Skeletal muscle satellite cell (primary cell): ENCODE results near the gene BTBD8.

Experiments
- H3K27me3 ChIP-seq: 2 replicates; pipeline ENCODE4 v1.7.0; 2013; ENCODE audit warnings: low read length; ENCODE audit not compliant: control insufficient read depth, insufficient read depth
- H3K36me3 ChIP-seq: 2 replicates; pipeline ENCODE4 v1.7.0; 2013; ENCODE audit warnings: mild to moderate bottlenecking, control low read depth, low read length; ENCODE audit not compliant: insufficient read depth
- H3K4me1 ChIP-seq: 2 replicates; pipeline ENCODE4 v1.7.0; 2013; ENCODE audit warnings: low read length; ENCODE audit not compliant: control insufficient read depth, insufficient read depth
- H3K4me2 ChIP-seq: 2 replicates; pipeline ENCODE4 v1.7.0; 2013; ENCODE audit warnings: mild to moderate bottlenecking, low read length
- H3K4me3 ChIP-seq: 2 replicates; pipeline ENCODE4 v1.7.0; 2013; ENCODE audit warnings: low read length
- H3K9ac ChIP-seq: 2 replicates; pipeline ENCODE4 v1.7.0; 2013; ENCODE audit warnings: mild to moderate bottlenecking, low read depth, low read length, moderate library complexity
- H3K9me3 ChIP-seq: replicated peaks from 2 replicates; pipeline ENCODE4 v1.7.0; 2013; ENCODE audit warnings: mild to moderate bottlenecking, control low read depth, low read length

BTBD8 gene

GRCh38 chr1:92154934-92155333, 74.8 kb downstream of the BTBD8 start:
- H3K4me2 ChIP-seq = no peak overlapping the region
- no peaks in the 10 kb centered on the region for H3K9me3 ChIP-seq
- no peak overlapping the region for H3K9ac ChIP-seq
- no peaks in the 10 kb centered on the region for H3K4me1 ChIP-seq
- H3K27me3 ChIP-seq = no peaks in the 10 kb centered on the region
- no peaks in the 10 kb centered on the region for H3K36me3 ChIP-seq
- no peak overlapping the region for H3K4me3 ChIP-seq

DNA sequence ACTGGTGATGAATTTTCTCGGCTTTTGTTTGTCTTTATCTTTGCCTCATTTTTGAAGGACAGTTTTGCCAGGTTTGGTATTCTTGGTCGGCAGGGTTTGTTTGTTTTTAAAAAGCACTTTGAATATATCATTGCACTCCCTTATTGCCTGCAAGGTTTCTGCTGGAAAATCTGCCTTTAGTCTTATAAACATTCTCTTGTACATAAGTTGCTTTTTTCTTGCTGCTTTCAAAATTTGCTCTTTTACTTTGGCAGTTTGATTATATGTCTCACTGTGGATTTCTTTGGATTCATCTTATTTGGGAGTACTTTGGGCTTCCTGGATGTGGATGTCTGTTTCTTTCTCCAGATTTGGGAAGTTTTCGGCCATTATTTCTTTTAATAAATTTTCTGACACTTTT, 79.4 kb downstream of the BTBD8 start:
- no peaks in the 10 kb centered on the region for H3K36me3 ChIP-seq
- H3K9ac ChIP-seq = no peak overlapping the region
- no peak overlapping the region for H3K4me3 ChIP-seq
- no peaks in the 10 kb centered on the region for H3K27me3 ChIP-seq
- H3K4me2 ChIP-seq = no peak overlapping the region
- H3K4me1 ChIP-seq = no peaks in the 10 kb centered on the region
- no peaks in the 10 kb centered on the region for H3K9me3 ChIP-seq

DNA sequence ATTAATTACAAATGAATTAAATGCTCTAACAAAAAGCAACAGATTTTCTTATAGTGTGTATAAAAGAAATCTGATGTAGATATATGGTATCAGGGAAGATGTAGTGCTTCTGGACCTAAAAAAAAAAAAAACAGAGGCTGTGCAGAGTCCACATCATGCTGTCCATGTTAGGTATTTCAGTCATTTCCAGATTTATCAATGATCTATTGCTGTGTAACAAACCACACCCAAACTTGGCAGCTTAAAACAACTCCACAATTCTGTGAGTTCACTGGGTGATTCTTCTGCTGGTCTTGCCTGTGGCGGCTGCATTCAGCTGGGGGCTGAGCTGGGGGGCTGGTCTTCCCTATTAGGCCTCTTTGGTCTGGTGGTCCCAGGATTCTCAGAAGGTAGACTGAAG, 85.2 kb downstream of the BTBD8 start:
- Histone ChIP-seq H3K9me3 (no peaks in the 10 kb centered on the region), H3K27me3 (no peaks in the 10 kb centered on the region), H3K36me3 (no peaks in the 10 kb centered on the region), H3K9ac (no peak overlapping the region), H3K4me3 (no peak overlapping the region), H3K4me2 (no peak overlapping the region), H3K4me1 (no peaks in the 10 kb centered on the region)

GRCh38 chr1:92167151-92167550, 87.0 kb downstream of the BTBD8 start:
- Histone ChIP-seq H3K27me3 (no peaks in the 10 kb centered on the region), H3K9ac (no peak overlapping the region), H3K4me2 (no peak overlapping the region), H3K4me3 (no peak overlapping the region), H3K4me1 (no peaks in the 10 kb centered on the region), H3K36me3 (no peaks in the 10 kb centered on the region), H3K9me3 (no peaks in the 10 kb centered on the region)

- Histone ChIP-seq H3K36me3 (no peaks in the 10 kb centered on the region), H3K9me3 (no peaks in the 10 kb centered on the region), H3K4me3 (no peak overlapping the region), H3K4me2 (no peak overlapping the region), H3K27me3 (no peaks in the 10 kb centered on the region), H3K4me1 (no peaks in the 10 kb centered on the region), H3K9ac (no peak overlapping the region)
These were observed 88.5 kb downstream of the BTBD8 start for GRCh38 chr1:92168657-92169056.

DNA sequence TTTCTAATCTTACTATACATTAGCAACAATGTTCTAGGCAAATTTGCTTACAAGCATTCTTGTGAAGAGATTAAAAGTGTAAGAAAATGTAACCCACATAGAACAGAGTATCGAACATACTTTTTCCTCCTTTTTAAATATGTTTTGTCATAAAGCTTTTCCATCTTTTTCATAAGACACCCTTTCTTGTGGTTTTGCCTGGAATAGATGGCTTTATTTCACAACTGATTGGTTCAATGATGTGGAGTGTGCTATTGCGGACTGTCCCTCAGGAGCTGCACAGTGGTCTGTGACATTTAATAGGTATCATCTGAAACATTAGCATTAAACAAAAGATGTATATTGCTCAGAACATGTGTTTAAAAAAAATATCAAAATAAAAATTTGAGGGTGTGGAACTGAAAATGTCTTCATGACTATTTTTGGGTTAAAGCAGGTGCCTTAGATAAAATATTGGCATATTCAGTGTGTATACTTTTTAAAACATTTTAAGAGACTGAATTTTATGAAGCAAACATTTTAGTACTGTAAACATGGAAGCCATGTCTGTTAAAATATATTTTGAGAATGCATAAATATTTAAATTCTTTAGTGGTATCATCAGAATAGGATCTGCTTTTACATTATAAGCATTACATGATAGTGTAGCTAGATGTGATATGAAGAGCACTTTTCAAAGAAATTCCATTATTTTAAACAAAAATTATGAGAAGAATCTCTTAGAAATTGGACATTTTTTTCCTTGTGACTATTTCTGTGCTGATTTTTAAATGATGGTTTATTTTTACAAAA, 89.3 kb downstream of the BTBD8 start:
- no peak overlapping the region for H3K4me3 ChIP-seq
- H3K36me3 ChIP-seq = no peaks in the 10 kb centered on the region
- no peak overlapping the region for H3K4me2 ChIP-seq
- H3K9me3 ChIP-seq = no peaks in the 10 kb centered on the region
- no peaks in the 10 kb centered on the region for H3K4me1 ChIP-seq
- no peak overlapping the region for H3K9ac ChIP-seq
- H3K27me3 ChIP-seq = no peaks in the 10 kb centered on the region

DNA sequence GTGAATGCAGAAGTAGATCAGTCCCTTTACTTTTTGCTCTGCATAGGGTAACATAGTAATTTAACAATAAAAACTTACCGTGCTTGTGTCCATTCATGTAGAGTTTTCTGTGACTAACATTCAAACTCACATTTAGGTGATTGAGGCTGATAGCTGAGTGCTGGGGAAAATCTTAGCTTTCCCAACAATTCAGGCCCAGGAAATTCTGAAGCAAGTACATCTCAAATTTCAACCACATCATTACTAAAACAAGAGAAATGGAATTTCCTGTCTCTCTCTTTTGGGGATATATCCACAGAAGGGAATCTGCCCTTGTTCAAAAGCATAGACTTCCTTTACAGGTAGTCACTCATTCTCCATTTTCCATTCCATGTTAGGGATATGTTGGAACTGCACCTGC, 104.5 kb downstream of the BTBD8 start:
- H3K9ac ChIP-seq = no peak overlapping the region
- H3K27me3 ChIP-seq = no peaks in the 10 kb centered on the region
- H3K4me1 ChIP-seq = peaks cover 27% of the 10 kb centered on the region
- H3K4me2 ChIP-seq = peak overlapping the region; percentile 56
- H3K4me3 ChIP-seq = peak overlapping the region; percentile 12
- H3K36me3 ChIP-seq = no peaks in the 10 kb centered on the region
- H3K9me3 ChIP-seq = no peaks in the 10 kb centered on the region

- Histone ChIP-seq H3K36me3 (no peaks in the 10 kb centered on the region), H3K4me2 (peak overlapping the region; percentile 22), H3K9ac (no peak overlapping the region), H3K27me3 (no peaks in the 10 kb centered on the region), H3K4me1 (peaks cover 27% of the 10 kb centered on the region), H3K4me3 (no peak overlapping the region), H3K9me3 (no peaks in the 10 kb centered on the region)
These were observed 105.9 kb downstream of the BTBD8 start for GRCh38 chr1:92186081-92186480.

GRCh38 chr1:92188436-92189255, 108.5 kb downstream of the BTBD8 start:
- Histone ChIP-seq H3K27me3 (no peaks in the 10 kb centered on the region), H3K9me3 (no peaks in the 10 kb centered on the region), H3K36me3 (no peaks in the 10 kb centered on the region), H3K4me2 (no peak overlapping the region), H3K4me3 (no peak overlapping the region), H3K9ac (no peak overlapping the region), H3K4me1 (peaks cover 27% of the 10 kb centered on the region)

DNA sequence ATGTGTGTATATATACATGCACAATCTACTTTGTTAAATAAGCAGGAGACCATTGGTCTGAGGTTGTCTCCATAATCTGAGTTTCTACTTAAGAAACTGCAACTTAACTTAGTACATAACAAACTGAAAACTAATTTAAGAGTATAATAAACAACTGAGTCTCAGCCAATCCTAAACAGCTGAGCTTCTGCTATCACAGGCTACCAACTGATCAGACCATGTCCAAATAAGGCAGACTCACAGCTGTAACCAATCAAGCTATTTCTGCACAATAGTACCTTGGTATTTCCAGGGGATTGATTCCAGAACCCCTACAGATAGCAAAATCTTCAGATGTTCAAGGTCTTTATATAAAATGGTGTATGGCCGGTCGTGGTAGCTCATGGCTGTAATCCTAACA, 111.6 kb downstream of the BTBD8 start:
- Histone ChIP-seq H3K4me3 (no peak overlapping the region), H3K9me3 (no peaks in the 10 kb centered on the region), H3K36me3 (no peaks in the 10 kb centered on the region), H3K4me1 (no peaks in the 10 kb centered on the region), H3K27me3 (no peaks in the 10 kb centered on the region), H3K9ac (no peak overlapping the region), H3K4me2 (no peak overlapping the region)

GRCh38 chr1:92192246-92192645, 112.1 kb downstream of the BTBD8 start:
- Histone ChIP-seq H3K36me3 (no peaks in the 10 kb centered on the region), H3K4me3 (no peak overlapping the region), H3K27me3 (no peaks in the 10 kb centered on the region), H3K4me1 (no peaks in the 10 kb centered on the region), H3K9ac (no peak overlapping the region), H3K9me3 (no peaks in the 10 kb centered on the region), H3K4me2 (no peak overlapping the region)

- Histone ChIP-seq H3K27me3 (no peaks in the 10 kb centered on the region), H3K36me3 (no peaks in the 10 kb centered on the region), H3K9me3 (no peaks in the 10 kb centered on the region), H3K9ac (no peak overlapping the region), H3K4me3 (no peak overlapping the region), H3K4me2 (no peak overlapping the region), H3K4me1 (no peaks in the 10 kb centered on the region)
These were observed 114.4 kb downstream of the BTBD8 start for GRCh38 chr1:92194511-92194910.
